OCI-LY7 (cell line): ENCODE data around the gene RRM2. TPM values are rescaled to one million over a fixed set of nuclear protein-coding genes. Genes with fewer than 3 reads are reported as not detected.

Experiments
- Bru-seq: library from RNA; stranded (reverse); fragments of 400-500 nt; gene quantifications from one replicate; lab custom pipeline; 2021; lab: Mats Ljungman, UMichigan
- BruChase-seq, 2 experiments: library from RNA; stranded (reverse); fragments of 400-500 nt; gene quantifications; one replicate each; lab custom pipeline; 2021; lab: Mats Ljungman, UMichigan
- BruUV-seq: library from RNA; stranded (reverse); fragments of 400-500 nt; replicated peaks from 2 replicates; lab custom pipeline; 2021; lab: Mats Ljungman, UMichigan
- CTCF ChIA-PET: fragments of 300-600 bp; sonication (Branson Sonifier 250); formaldehyde crosslinking; loops from one replicate; lab custom pipeline; 2022; ENCODE audit warnings: antibody characterized with exemption; ENCODE audit not compliant: unreplicated experiment; lab: Charles Lee
- POLR2A ChIA-PET: fragments of 300-600 bp; sonication (Branson Sonifier 250); formaldehyde crosslinking; loops from one replicate; lab custom pipeline; 2022; ENCODE audit warnings: antibody characterized with exemption; lab: Charles Lee
- DNase-seq: peaks from one replicate; pipeline ENCODE4 v3.0.0-alpha.2; 2015; ENCODE audit warnings: low spot score
- H2AFZ ChIP-seq: fragments of 200-600 bp; sonication (generic), shearing (Covaris generic); 2 replicates; pipeline ENCODE4 v1.6.1; 2014; ENCODE audit warnings: mild to moderate bottlenecking, antibody characterized with exemption, low read length, moderate library complexity
- H3K27ac ChIP-seq: fragments of 200-600 bp; sonication (generic); 2 replicates; pipeline ENCODE4 v1.5.1; 2014; ENCODE audit warnings: mixed run types, low read depth, mild to moderate bottlenecking, moderate library complexity, low read length, inconsistent platforms; ENCODE audit not compliant: poor library complexity, severe bottlenecking
- H3K36me3 ChIP-seq: fragments of 200-600 bp; sonication (generic); 2 replicates; pipeline ENCODE4 v1.6.1; 2014; ENCODE audit warnings: mild to moderate bottlenecking, antibody characterized with exemption, low read length, moderate library complexity, mixed read lengths; ENCODE audit not compliant: insufficient read depth
- H3K4me1 ChIP-seq: fragments of 200-600 bp; sonication (generic); 2 replicates; pipeline ENCODE4 v1.5.1; 2014; ENCODE audit warnings: mild to moderate bottlenecking, low read length; ENCODE audit not compliant: insufficient read depth, poor library complexity, severe bottlenecking
- H3K4me2 ChIP-seq: fragments of 200-600 bp; sonication (generic); 2 replicates; pipeline ENCODE4 v1.6.1; 2014; ENCODE audit warnings: mild to moderate bottlenecking, low read length
- H3K4me3 ChIP-seq: fragments of 200-600 bp; sonication (generic); 2 replicates; pipeline ENCODE4 v1.5.1; 2014; ENCODE audit warnings: mild to moderate bottlenecking, low read depth, low read length; ENCODE audit not compliant: poor library complexity, severe bottlenecking
- H3K79me2 ChIP-seq: fragments of 200-600 bp; sonication (generic); 2 replicates; pipeline ENCODE4 v1.6.1; 2016; ENCODE audit warnings: low read depth, mild to moderate bottlenecking, low read length, moderate library complexity, mixed read lengths; ENCODE audit not compliant: insufficient read depth
- H3K9me2 ChIP-seq: fragments of 200-600 bp; sonication (generic); 2 replicates; pipeline ENCODE4 v1.6.1; 2016; ENCODE audit warnings: mild to moderate bottlenecking, low read length, mixed read lengths; ENCODE audit not compliant: insufficient read depth
- H3K9me3 ChIP-seq: fragments of 200-600 bp; sonication (generic); 2 replicates; pipeline ENCODE4 v1.6.1; 2014; ENCODE audit warnings: mild to moderate bottlenecking, mixed run types, low read length, mixed read lengths
- H4K20me1 ChIP-seq: fragments of 200-600 bp; sonication (generic); 2 replicates; pipeline ENCODE4 v1.6.1; 2014; ENCODE audit warnings: mild to moderate bottlenecking, antibody characterized with exemption, low read length, moderate library complexity, mixed read lengths; ENCODE audit not compliant: insufficient read depth
- CTCF ChIP-seq: fragments of 200-600 bp; sonication (generic); conservative IDR thresholded peaks from 2 replicates; pipeline ENCODE4 v1.5.1; 2014; ENCODE audit warnings: mild to moderate bottlenecking, antibody characterized with exemption, low read length, moderate library complexity, mixed read lengths
- EZH2phosphoT487 ChIP-seq: fragments of 200-600 bp; sonication (generic); IDR thresholded peaks from 2 replicates; pipeline ENCODE4 v1.6.1; 2018; ENCODE audit warnings: low read depth, borderline replicate concordance, mild to moderate bottlenecking, mixed run types, antibody characterized with exemption, low read length, moderate library complexity, mixed read lengths
- intact Hi-C: fragments of 100-400 bp; cut with micrococcal nuclease; formaldehyde crosslinking; loops from one replicate; pipeline ENCODE4 v1.10.0; 2022; ENCODE audit not compliant: unreplicated experiment
- long read RNA-seq: library from polyadenylated mRNA; stranded (forward); transcript quantifications from one replicate; pipeline ENCODE4 v2.0.0, GENCODE V29; 2022
- total RNA-seq, 2 experiments: library from RNA; depleted of rRNA in 1 of 2; stranded (reverse); fragments of >200 nt in 1 of 2; shearing (Covaris generic) in 1 of 2; gene quantifications; 2 replicates each; pipeline ENCODE4 v1.2.3, GENCODE V29; 2014 to 2022

Gene RRM2
- total RNA-seq (2014; rRNA removed; shearing (Covaris generic)) = 181 and 222 TPM in 2 replicates
- 313 and 324 TPM in 2 replicates for total RNA-seq (2022)
- Bru-seq, nascent RNA = percentile 99 among the genes with signal in this experiment
- BruChase-seq, experiment 1, labeled RNA remaining after a 6-hour chase = percentile 99 among the genes with signal in this experiment
- percentile 100 among the genes with signal in this experiment for BruChase-seq, experiment 2, labeled RNA remaining after a 2-hour chase
- long read RNA-seq, transcript RRM2-211 (1 exons, 332 nt) = minor isoform, 6 of 1,088 reads
- long read RNA-seq, transcript RRM2-202 (10 exons, 3,673 nt) = major isoform, 336 of 1,088 reads
- long read RNA-seq, partial matches to known transcripts = 727 of 1,088 reads
- long read RNA-seq, other reads (novel, unspliced or antisense) = 10 of 1,088 reads

DNA sequence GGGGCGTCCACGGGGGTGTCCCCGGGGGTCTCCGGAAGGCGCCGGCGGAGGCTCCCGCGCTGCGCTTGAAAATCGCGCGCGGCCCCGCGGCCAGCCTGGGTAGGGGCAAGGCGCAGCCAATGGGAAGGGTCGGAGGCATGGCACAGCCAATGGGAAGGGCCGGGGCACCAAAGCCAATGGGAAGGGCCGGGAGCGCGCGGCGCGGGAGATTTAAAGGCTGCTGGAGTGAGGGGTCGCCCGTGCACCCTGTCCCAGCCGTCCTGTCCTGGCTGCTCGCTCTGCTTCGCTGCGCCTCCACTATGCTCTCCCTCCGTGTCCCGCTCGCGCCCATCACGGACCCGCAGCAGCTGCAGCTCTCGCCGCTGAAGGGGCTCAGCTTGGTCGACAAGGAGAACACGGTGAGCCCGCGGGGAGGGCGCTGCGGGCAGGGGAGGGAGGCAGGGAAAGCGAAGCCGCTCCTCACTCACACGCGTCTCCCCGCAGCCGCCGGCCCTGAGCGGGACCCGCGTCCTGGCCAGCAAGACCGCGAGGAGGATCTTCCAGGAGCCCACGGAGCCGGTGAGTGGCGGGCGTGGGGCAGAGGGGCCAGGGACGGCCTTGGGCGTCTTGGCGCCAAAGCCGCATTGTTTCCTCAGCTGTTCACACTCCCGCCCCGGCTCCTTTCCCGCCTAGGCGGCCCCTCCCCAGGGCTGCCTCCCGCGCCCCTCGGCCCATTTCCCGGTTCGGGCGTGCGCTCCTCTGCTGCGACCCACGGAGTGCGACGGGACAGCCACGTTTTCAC, at the start of gene RRM2:
TSS of gene RRM2 (plus strand) at position 240 of the 781 bp plus-strand sequence. CDS start at position 300, 60 bp downstream.
- Histone ChIP-seq H3K79me2 (peaks cover 79% of the 10 kb centered on the region), H3K27ac (peak within 1 kb of the TSS; percentile 91)
- CTCF ChIA-PET = interaction anchor here (0.6 kb wide), 1 partner anchor 314 kb away, joined by 3 read pairs; no protein-coding TSS in a partner anchor

DNA sequence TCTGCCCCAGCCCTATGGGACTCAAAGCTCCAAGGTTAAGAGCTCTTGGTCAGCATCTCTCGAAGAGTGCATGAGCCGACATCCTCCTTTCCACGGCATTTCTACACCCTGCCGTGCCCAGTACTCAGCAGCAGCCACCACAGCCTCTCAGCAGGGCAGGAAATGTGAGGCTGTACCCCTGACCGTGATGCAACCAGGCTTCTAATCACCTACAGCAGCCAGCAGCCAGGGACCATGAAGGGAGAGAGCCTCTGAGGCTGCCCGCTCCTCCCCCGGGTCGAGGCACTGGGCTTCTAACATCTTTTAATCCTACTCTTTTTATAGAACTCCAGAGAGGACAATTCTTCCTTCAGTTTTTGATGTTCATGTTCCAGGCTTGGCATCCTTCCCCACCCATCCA, 48.8 kb upstream of the RRM2 start:
- POLR2A ChIA-PET = interaction anchor here (0.6 to 1.2 kb wide), 4 partner anchors 9 to 91 kb away, joined by 3 to 6 read pairs (median 3); no protein-coding TSS in a partner anchor

More for the DNA sequence above, at the start of gene RRM2:
- peak; percentile 97 for DNase-seq
- TF ChIP-seq CTCF (no peak), EZH2phosphoT487 (no peak)
- POLR2A ChIA-PET = interaction anchor here (0.6 to 2.2 kb wide), 4 partner anchors 37 to 444 kb away, joined by 3 to 10 read pairs (median 3); no protein-coding TSS in a partner anchor
- H3K4me1 ChIP-seq = peaks cover 54% of the 10 kb centered on the region
- no peaks in the 10 kb centered on the region for H3K9me3 ChIP-seq
- no peaks in the 10 kb centered on the region for H3K9me2 ChIP-seq
- H3K4me3 ChIP-seq = peak within 1 kb of the TSS; percentile 81
- H2AFZ ChIP-seq = no peak within 1 kb of the TSS
- no TSS peak for BruUV-seq
- peak within 1 kb of the TSS; percentile 84 for H3K4me2 ChIP-seq
- H3K36me3 ChIP-seq = peaks cover 66% of the 10 kb centered on the region
- H4K20me1 ChIP-seq = peaks cover 39% of the 10 kb centered on the region
- intact Hi-C loops = no loop called here

More for the DNA sequence above, 48.8 kb upstream of the RRM2 start:
- Histone ChIP-seq H2AFZ (no peak overlapping the region), H3K9me2 (no peaks in the 10 kb centered on the region), H3K4me2 (no peak overlapping the region), H3K4me3 (no peak overlapping the region), H3K27ac (no peak overlapping the region), H3K79me2 (no peaks in the 10 kb centered on the region), H3K9me3 (no peaks in the 10 kb centered on the region), H3K36me3 (no peaks in the 10 kb centered on the region), H4K20me1 (no peaks in the 10 kb centered on the region), H3K4me1 (peaks cover 17% of the 10 kb centered on the region)
- no peak for DNase-seq
- no peak for TF ChIP-seq CTCF
- no peak for TF ChIP-seq EZH2phosphoT487
- intact Hi-C loops = loop anchor here (2.0 kb wide), 1 partner anchor 47 kb away; no protein-coding TSS in a partner anchor
- no TSS peak for BruUV-seq
- CTCF ChIA-PET = interaction anchor here (2.4 to 3.0 kb wide), 2 partner anchors 9 to 24 kb away, joined by 11 to 23 read pairs; no protein-coding TSS in a partner anchor
